OCI-LY1 (cell line): ENCODE data around the gene MB.

ENCODE experiments used
- EZH2 ChIP-seq: fragments of 200-600 bp; sonication (generic), shearing (Covaris generic); IDR thresholded peaks from 2 replicates; pipeline ENCODE4 v1.8.0; 2017; ENCODE audit warnings: borderline replicate concordance, mixed run types, mild to moderate bottlenecking, antibody characterized with exemption, low read length, moderate library complexity, mixed read lengths
- TF ChIP-seq, protein P1 (sequence below): fragments of 200-600 bp; sonication (generic), shearing (Covaris generic); IDR thresholded peaks from 2 replicates; pipeline ENCODE4 v1.5.1; 2017; ENCODE audit warnings: mild to moderate bottlenecking, antibody characterized with exemption, low read length, moderate library complexity, mixed read lengths

DNA sequence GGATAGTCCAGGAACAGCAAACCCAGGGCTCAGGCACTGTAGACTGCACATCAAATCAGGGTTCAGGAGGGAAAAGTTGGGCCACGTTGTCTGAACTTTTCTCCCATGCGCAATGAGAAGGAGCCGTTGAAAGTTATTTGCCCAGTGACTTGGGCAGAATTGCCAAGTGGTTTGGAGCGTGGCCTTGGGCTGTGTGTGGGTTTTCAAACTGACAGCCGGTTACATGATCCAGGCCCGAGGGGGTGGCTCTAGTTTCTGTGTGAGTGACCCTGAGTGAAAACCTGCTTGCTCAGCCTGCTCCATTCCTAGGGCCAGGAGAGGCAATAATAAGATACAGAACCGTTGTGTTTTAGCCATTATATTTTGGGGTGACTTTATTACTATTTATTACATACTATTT is 20.3 kb downstream of the MB start:
- TF ChIP-seq, protein P1, sequence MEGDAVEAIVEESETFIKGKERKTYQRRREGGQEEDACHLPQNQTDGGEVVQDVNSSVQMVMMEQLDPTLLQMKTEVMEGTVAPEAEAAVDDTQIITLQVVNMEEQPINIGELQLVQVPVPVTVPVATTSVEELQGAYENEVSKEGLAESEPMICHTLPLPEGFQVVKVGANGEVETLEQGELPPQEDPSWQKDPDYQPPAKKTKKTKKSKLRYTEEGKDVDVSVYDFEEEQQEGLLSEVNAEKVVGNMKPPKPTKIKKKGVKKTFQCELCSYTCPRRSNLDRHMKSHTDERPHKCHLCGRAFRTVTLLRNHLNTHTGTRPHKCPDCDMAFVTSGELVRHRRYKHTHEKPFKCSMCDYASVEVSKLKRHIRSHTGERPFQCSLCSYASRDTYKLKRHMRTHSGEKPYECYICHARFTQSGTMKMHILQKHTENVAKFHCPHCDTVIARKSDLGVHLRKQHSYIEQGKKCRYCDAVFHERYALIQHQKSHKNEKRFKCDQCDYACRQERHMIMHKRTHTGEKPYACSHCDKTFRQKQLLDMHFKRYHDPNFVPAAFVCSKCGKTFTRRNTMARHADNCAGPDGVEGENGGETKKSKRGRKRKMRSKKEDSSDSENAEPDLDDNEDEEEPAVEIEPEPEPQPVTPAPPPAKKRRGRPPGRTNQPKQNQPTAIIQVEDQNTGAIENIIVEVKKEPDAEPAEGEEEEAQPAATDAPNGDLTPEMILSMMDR: no peak
- TF ChIP-seq EZH2: no peak
